H9 (cell line): ENCODE measurements around the gene RAMAC. TPM values are rescaled to one million over a fixed set of nuclear protein-coding genes. Genes with fewer than 3 reads are reported as not detected.

ENCODE experiments used
- DNase-seq: peaks from one replicate; pipeline ENCODE4 v3.0.0-alpha.2; 2017
- H2AFZ ChIP-seq: one replicate; pipeline ENCODE4 v1.6.1; 2013; ENCODE audit warnings: mild to moderate bottlenecking, low read length, control low read depth, moderate library complexity
- H2AK5ac ChIP-seq: 2 replicates; pipeline ENCODE4 v1.6.1; 2013; ENCODE audit warnings: low read length, control low read depth, mixed read lengths; ENCODE audit not compliant: insufficient read length
- H2BK120ac ChIP-seq: one replicate; pipeline ENCODE4 v1.6.1; 2013; ENCODE audit warnings: low read depth, mild to moderate bottlenecking, low read length, control low read depth, inconsistent platforms; ENCODE audit not compliant: poor library complexity, severe bottlenecking
- H2BK12ac ChIP-seq: 2 replicates; pipeline ENCODE4 v1.6.1; 2013; ENCODE audit warnings: low read length, control low read depth, mixed read lengths, low read depth; ENCODE audit not compliant: insufficient read length
- H2BK15ac ChIP-seq: 2 replicates; pipeline ENCODE4 v1.6.1; 2013; ENCODE audit warnings: low read depth, low read length, control low read depth
- H2BK20ac ChIP-seq: one replicate; pipeline ENCODE4 v1.6.1; 2013; ENCODE audit warnings: low read depth, mild to moderate bottlenecking, low read length, control low read depth, inconsistent platforms; ENCODE audit not compliant: poor library complexity, severe bottlenecking
- H2BK5ac ChIP-seq: 2 replicates; pipeline ENCODE4 v1.6.1; 2013; ENCODE audit warnings: low read length, control low read depth, mixed read lengths; ENCODE audit not compliant: insufficient read length
- H3K14ac ChIP-seq: 2 replicates; pipeline ENCODE4 v1.6.1; 2013; ENCODE audit warnings: low read length, control low read depth; ENCODE audit not compliant: insufficient read depth
- H3K18ac ChIP-seq: 2 replicates; pipeline ENCODE4 v1.6.1; 2013; ENCODE audit warnings: low read depth, mild to moderate bottlenecking, mixed read lengths, low read length, control low read depth; ENCODE audit not compliant: insufficient read length
- H3K23ac ChIP-seq: 2 replicates; pipeline ENCODE4 v1.6.1; 2013; ENCODE audit warnings: low read length, control low read depth, mixed read lengths, low read depth; ENCODE audit not compliant: insufficient read length
- H3K23me2 ChIP-seq: 2 replicates; pipeline ENCODE4 v1.6.1; 2013; ENCODE audit warnings: low read depth, mild to moderate bottlenecking, mixed read lengths, low read length, control low read depth; ENCODE audit not compliant: insufficient read length, poor library complexity, severe bottlenecking
- H3K27ac ChIP-seq: 2 replicates; pipeline ENCODE4 v1.5.1; 2013; ENCODE audit warnings: low read length, control low read depth, mixed read lengths, low read depth; ENCODE audit not compliant: insufficient read length
- H3K27me3 ChIP-seq: 2 replicates; pipeline ENCODE4 v1.6.1; 2013; ENCODE audit warnings: low read length, control low read depth, inconsistent platforms; ENCODE audit not compliant: insufficient read depth
- H3K4ac ChIP-seq: 2 replicates; pipeline ENCODE4 v1.6.1; 2013; ENCODE audit warnings: low read depth, mild to moderate bottlenecking, control low read depth, inconsistent platforms, low read length, moderate library complexity
- H3K4me1 ChIP-seq: 2 replicates; pipeline ENCODE4 v1.6.1; 2013; ENCODE audit warnings: low read length, control low read depth, inconsistent platforms; ENCODE audit not compliant: insufficient read depth
- H3K4me2 ChIP-seq: 2 replicates; pipeline ENCODE4 v1.6.1; 2013; ENCODE audit warnings: low read length, control low read depth, mixed read lengths; ENCODE audit not compliant: insufficient read length, insufficient read depth
- H3K56ac ChIP-seq: 2 replicates; pipeline ENCODE4 v1.6.1; 2013; ENCODE audit warnings: low read depth, mild to moderate bottlenecking, mixed read lengths, low read length, control low read depth; ENCODE audit not compliant: insufficient read length
- H3K79me1 ChIP-seq: 2 replicates; pipeline ENCODE4 v1.6.1; 2013; ENCODE audit warnings: low read depth, mild to moderate bottlenecking, moderate library complexity, low read length, control low read depth, inconsistent platforms; ENCODE audit not compliant: insufficient read depth, poor library complexity, severe bottlenecking
- H3K79me2 ChIP-seq: 2 replicates; pipeline ENCODE4 v1.6.1; 2013; ENCODE audit warnings: low read length, control low read depth, inconsistent platforms; ENCODE audit not compliant: insufficient read depth
- H3K9ac ChIP-seq: 2 replicates; pipeline ENCODE4 v1.6.1; 2013; ENCODE audit warnings: low read length, control low read depth, mixed read lengths; ENCODE audit not compliant: insufficient read length; ENCODE audit errors: extremely low read depth
- H3K9me3 ChIP-seq: one replicate; pipeline ENCODE4 v1.6.1; 2013; ENCODE audit warnings: low read depth, low read length, inconsistent platforms; ENCODE audit not compliant: control insufficient read depth
- H3T11ph ChIP-seq: one replicate; pipeline ENCODE4 v1.6.1; 2013; ENCODE audit warnings: mild to moderate bottlenecking, low read length, control low read depth, inconsistent platforms
- H4K20me1 ChIP-seq: one replicate; pipeline ENCODE4 v1.6.1; 2013; ENCODE audit not compliant: control insufficient read depth, insufficient read length, insufficient read depth
- H4K5ac ChIP-seq: 2 replicates; pipeline ENCODE4 v1.6.1; 2013; ENCODE audit warnings: low read depth, mild to moderate bottlenecking, mixed read lengths, low read length, control low read depth; ENCODE audit not compliant: insufficient read length
- H4K8ac ChIP-seq: replicated peaks from 2 replicates; pipeline ENCODE4 v1.6.1; 2013; ENCODE audit warnings: low read length, control low read depth, mixed read lengths, low read depth; ENCODE audit not compliant: insufficient read length
- H4K91ac ChIP-seq: 2 replicates; pipeline ENCODE4 v1.6.1; 2013; ENCODE audit warnings: low read depth, mild to moderate bottlenecking, moderate library complexity, mixed read lengths, low read length, control low read depth; ENCODE audit not compliant: insufficient read length
- H3K27ac Mint-ChIP-seq, 3 experiments: 2 replicates in 2 of 3; 3 replicates in 1 of 3; pipeline ENCODE4 v1.8.0; 2020 to 2021; ENCODE audit warnings: mixed read lengths in 3 of 3, mild to moderate bottlenecking in 1 of 3, moderate library complexity in 1 of 3
- H3K27me3 Mint-ChIP-seq: 2 replicates; pipeline ENCODE4 v1.8.0; 2021; ENCODE audit warnings: low read depth, mild to moderate bottlenecking, moderate library complexity, mixed read lengths
- H3K36me3 Mint-ChIP-seq, 3 experiments: 2 replicates in 2 of 3; 3 replicates in 1 of 3; pipeline ENCODE4 v1.8.0; 2020 to 2021; ENCODE audit warnings: low read depth in 3 of 3, mixed read lengths in 3 of 3; ENCODE audit not compliant: insufficient read depth in 1 of 3
- H3K4me1 Mint-ChIP-seq, 2 experiments: 2 replicates each; pipeline ENCODE4 v1.8.0; 2020; ENCODE audit warnings: mixed read lengths in 2 of 2
- H3K4me3 Mint-ChIP-seq, 2 experiments: 2 replicates in 1 of 2; 3 replicates in 1 of 2; pipeline ENCODE4 v1.8.0; 2020 to 2021; ENCODE audit warnings: mild to moderate bottlenecking in 2 of 2, mixed read lengths in 2 of 2, moderate library complexity in 1 of 2
- H3K9me3 Mint-ChIP-seq, 2 experiments: 2 replicates in 1 of 2; 3 replicates in 1 of 2; pipeline ENCODE4 v1.8.0; 2020; ENCODE audit warnings: mild to moderate bottlenecking in 2 of 2, mixed read lengths in 2 of 2, moderate library complexity in 1 of 2
- WGBS: extraction: QIAGEN DNeasy Blood & Tissue Kit; methylation state at CpG from one replicate; pipeline ENCODE4 v1.1.7; 2013; ENCODE audit warnings: missing lambda C conversion rate, low lambda C conversion rate, mixed read lengths; ENCODE audit not compliant: insufficient read length; ENCODE audit errors: extremely low coverage; 5-methylcytosine and 5-hydroxymethylcytosine counted together
- total RNA-seq: library from RNA; stranded (reverse); gene quantifications from 2 replicates; pipeline ENCODE4 v1.2.1, GENCODE V29; 2021
- TF ChIP-seq, protein P1 (sequence below): fragments of 200-600 bp; sonication (generic); conservative IDR thresholded peaks from 3 replicates; pipeline ENCODE4 v1.8.0; 2021; ENCODE audit warnings: antibody characterized with exemption, mild to moderate bottlenecking

RAMAC gene
- total RNA-seq, 1 experiment from 2014 or later, result 35.8 TPM

DNA sequence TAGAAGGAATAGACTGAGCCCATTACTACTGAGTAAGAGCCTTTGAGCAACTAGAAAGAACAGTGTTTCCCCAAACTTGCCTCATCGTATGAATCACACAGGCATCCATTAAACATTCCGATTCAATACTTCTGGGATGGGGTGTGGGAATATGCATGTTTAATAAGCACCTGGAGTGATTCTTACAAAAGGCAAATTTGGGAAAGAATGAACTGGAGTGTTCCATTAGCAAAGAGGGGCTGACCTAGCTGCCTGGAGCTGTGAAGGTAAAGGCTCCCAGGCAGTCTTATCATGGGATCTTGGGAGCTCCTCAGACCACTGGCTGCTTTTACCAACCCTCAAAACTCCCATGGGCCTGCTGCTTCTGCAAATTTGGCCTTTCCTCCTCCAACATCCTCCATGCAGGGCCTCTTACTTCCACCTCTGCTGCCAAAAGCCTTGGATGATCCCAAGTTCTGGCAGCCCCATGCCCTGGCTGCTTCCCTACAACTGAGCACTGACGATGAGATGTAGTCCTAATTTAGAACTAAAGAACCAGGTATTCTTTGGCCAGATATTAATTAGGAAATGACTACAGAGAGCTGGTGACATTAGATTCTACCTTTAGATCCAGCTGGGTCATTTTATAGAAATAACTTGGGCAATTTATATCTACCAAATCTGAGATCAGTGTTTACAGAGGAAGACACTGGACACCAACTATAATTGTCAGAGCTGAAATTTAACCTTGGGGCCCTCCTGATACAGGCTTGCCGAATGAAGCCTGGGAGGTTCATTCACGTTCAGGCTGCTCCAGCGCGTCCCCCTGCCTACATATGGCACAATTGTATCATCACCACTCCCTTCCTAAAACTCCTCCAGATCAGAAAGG lies 22.3 kb upstream of the RAMAC start:
- Histone ChIP-seq H3K4ac (no peak overlapping the region), H2BK120ac (no peak overlapping the region), H4K8ac (no peak overlapping the region), H2BK5ac (no peak overlapping the region), H3T11ph (no peak overlapping the region), H4K20me1 (no peaks in the 10 kb centered on the region), H3K56ac (no peak overlapping the region), H3K27me3 (no peaks in the 10 kb centered on the region), H3K23ac (no peak overlapping the region), H3K14ac (no peak overlapping the region), H2BK15ac (no peak overlapping the region), H2AK5ac (no peak overlapping the region), H4K91ac (no peak overlapping the region), H3K27ac (no peak overlapping the region), H2BK12ac (no peak overlapping the region), H2AFZ (no peak overlapping the region), H2BK20ac (no peak overlapping the region), H3K23me2 (no peaks in the 10 kb centered on the region), H4K5ac (no peak overlapping the region), H3K9ac (no peak overlapping the region), H3K9me3 (no peaks in the 10 kb centered on the region), H3K79me2 (no peaks in the 10 kb centered on the region), H3K4me2 (no peak overlapping the region), H3K4me1 (no peaks in the 10 kb centered on the region), H3K18ac (no peak overlapping the region), H3K79me1 (no peaks in the 10 kb centered on the region)
- Mint-ChIP-seq H3K27me3 (no peaks in the 10 kb centered on the region), H3K9me3 (no peaks in the 10 kb centered on the region), H3K4me3 (peak overlapping the region in 1 of 2 experiments; percentile 7; a peak in 2 of 5 replicates), H3K27ac (peak overlapping the region; percentile 91 to 95 (median 95); a peak in 6 of 7 replicates), H3K36me3 (no peaks in the 10 kb centered on the region), H3K4me1 (peaks cover 17 to 18% of the 10 kb centered on the region in 2 experiments)
- no peak for DNase-seq
- TF ChIP-seq, protein P1, sequence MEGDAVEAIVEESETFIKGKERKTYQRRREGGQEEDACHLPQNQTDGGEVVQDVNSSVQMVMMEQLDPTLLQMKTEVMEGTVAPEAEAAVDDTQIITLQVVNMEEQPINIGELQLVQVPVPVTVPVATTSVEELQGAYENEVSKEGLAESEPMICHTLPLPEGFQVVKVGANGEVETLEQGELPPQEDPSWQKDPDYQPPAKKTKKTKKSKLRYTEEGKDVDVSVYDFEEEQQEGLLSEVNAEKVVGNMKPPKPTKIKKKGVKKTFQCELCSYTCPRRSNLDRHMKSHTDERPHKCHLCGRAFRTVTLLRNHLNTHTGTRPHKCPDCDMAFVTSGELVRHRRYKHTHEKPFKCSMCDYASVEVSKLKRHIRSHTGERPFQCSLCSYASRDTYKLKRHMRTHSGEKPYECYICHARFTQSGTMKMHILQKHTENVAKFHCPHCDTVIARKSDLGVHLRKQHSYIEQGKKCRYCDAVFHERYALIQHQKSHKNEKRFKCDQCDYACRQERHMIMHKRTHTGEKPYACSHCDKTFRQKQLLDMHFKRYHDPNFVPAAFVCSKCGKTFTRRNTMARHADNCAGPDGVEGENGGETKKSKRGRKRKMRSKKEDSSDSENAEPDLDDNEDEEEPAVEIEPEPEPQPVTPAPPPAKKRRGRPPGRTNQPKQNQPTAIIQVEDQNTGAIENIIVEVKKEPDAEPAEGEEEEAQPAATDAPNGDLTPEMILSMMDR, result no peak
- no CpG with 5 or more reads among the region's 7 CpGs for WGBS
